ENCODE results near the gene OLFM2. TPM values are rescaled to one million over a fixed set of nuclear protein-coding genes. Genes with fewer than 3 reads are reported as not detected.
"Not testable (repeated sequence)": the region's sequence is repeated elsewhere in the genome, so short reads cannot be mapped to it uniquely, and the experiment has no call there.

OLFM2 gene
- total RNA-seq, 2 donors from 2014 or later, result 33.1 to 58.1 TPM

GRCh38 chr19:9828551-9829063, 107.7 kb downstream of the OLFM2 start:
- TF ChIP-seq CTCF (conservative IDR thresholded peaks at IDR 0.05), result no peak
- no peaks in the 10 kb centered on the region for H3K9me3 Mint-ChIP-seq
- Histone ChIP-seq H3K4me3 (ENCODE audit: low read length) (peak overlapping the region; percentile 93), H3K27ac (ENCODE audit: low read depth, low read length) (no peak overlapping the region), H3K36me3 (ENCODE audit: control insufficient read depth, insufficient read depth, low read length) (peaks cover 26% of the 10 kb centered on the region), H3K27me3 (ENCODE audit: control insufficient read depth, insufficient read depth, low read length, poor library complexity, severe bottlenecking) (no peaks in the 10 kb centered on the region), H3K9ac (ENCODE audit: extremely low read depth, low read length, poor library complexity, severe bottlenecking) (peak overlapping the region; percentile 73), H3K9me3 (ENCODE audit: control insufficient read depth, low read length) (no peaks in the 10 kb centered on the region), H3K4me1 (ENCODE audit: control insufficient read depth, insufficient read depth, low read length) (no peaks in the 10 kb centered on the region)
- peak overlapping the region; percentile 86 for H3K27ac Mint-ChIP-seq
- H3K36me3 Mint-ChIP-seq (ENCODE audit: low read depth), result peaks cover 26% of the 10 kb centered on the region
- DNase-seq, result no peak
- H3K4me3 Mint-ChIP-seq, result peak overlapping the region; percentile 100
- H3K27me3 Mint-ChIP-seq (ENCODE audit: insufficient read depth), result no peaks in the 10 kb centered on the region
- peaks cover 8% of the 10 kb centered on the region for H3K4me1 Mint-ChIP-seq
- WGBS, 2 experiments (ENCODE audit: insufficient coverage in 1 of 2, insufficient read length in 1 of 2), result 30 to 32% methylated on average over 7 to 13 of the region's 13 CpGs

GRCh38 chr19:9827289-9828238, 108.8 kb downstream of the OLFM2 start, which contains the start of gene UBL5:
Gene UBL5, plus strand, starts transcription at chr19:9827918. Its CDS starts 420 bp downstream, at chr19:9828338.
- TF ChIP-seq CTCF (conservative IDR thresholded peaks at IDR 0.05), result no peak
- H3K27me3 ChIP-seq (ENCODE audit: control insufficient read depth, insufficient read depth, low read length, poor library complexity, severe bottlenecking), result no peaks in the 10 kb centered on the region
- H3K4me1 ChIP-seq (ENCODE audit: control insufficient read depth, insufficient read depth, low read length), result no peaks in the 10 kb centered on the region
- H3K9me3 ChIP-seq (ENCODE audit: control insufficient read depth, low read length), result no peaks in the 10 kb centered on the region
- Mint-ChIP-seq H3K4me1 (peaks cover 8% of the 10 kb centered on the region), H3K9me3 (no peaks in the 10 kb centered on the region), H3K27ac (peak within 1 kb of the TSS; percentile 100), H3K4me3 (peak within 1 kb of the TSS; percentile 100), H3K36me3 (ENCODE audit: low read depth) (peaks cover 26% of the 10 kb centered on the region), H3K27me3 (ENCODE audit: insufficient read depth) (no peaks in the 10 kb centered on the region)
- peak within 1 kb of the TSS; percentile 73 for H3K9ac ChIP-seq (ENCODE audit: extremely low read depth, low read length, poor library complexity, severe bottlenecking)
- peaks cover 21% of the 10 kb centered on the region for H3K36me3 ChIP-seq (ENCODE audit: control insufficient read depth, insufficient read depth, low read length)
- peak within 1 kb of the TSS; percentile 93 for H3K4me3 ChIP-seq (ENCODE audit: low read length)
- DNase-seq, result peak; percentile 97
- 0 to 1% methylated on average over 35 to 61 of the region's 62 CpGs for WGBS, 2 experiments (ENCODE audit: insufficient coverage in 1 of 2, insufficient read length in 1 of 2)
- peak within 1 kb of the TSS; percentile 62 for H3K27ac ChIP-seq (ENCODE audit: low read depth, low read length)

GRCh38 chr19:9823816-9824215, 112.5 kb downstream of the OLFM2 start:
- DNase-seq, result no peak
- Histone ChIP-seq H3K27ac (ENCODE audit: low read depth, low read length) (no peak overlapping the region), H3K4me1 (ENCODE audit: control insufficient read depth, insufficient read depth, low read length) (no peaks in the 10 kb centered on the region), H3K36me3 (ENCODE audit: control insufficient read depth, insufficient read depth, low read length) (no peaks in the 10 kb centered on the region), H3K9ac (ENCODE audit: extremely low read depth, low read length, poor library complexity, severe bottlenecking) (no peak overlapping the region), H3K27me3 (ENCODE audit: control insufficient read depth, insufficient read depth, low read length, poor library complexity, severe bottlenecking) (no peaks in the 10 kb centered on the region), H3K4me3 (ENCODE audit: low read length) (no peak overlapping the region), H3K9me3 (ENCODE audit: control insufficient read depth, low read length) (no peaks in the 10 kb centered on the region)
- Mint-ChIP-seq H3K9me3 (no peaks in the 10 kb centered on the region), H3K27me3 (ENCODE audit: insufficient read depth) (no peaks in the 10 kb centered on the region), H3K27ac (no peak overlapping the region), H3K4me1 (peaks cover 9% of the 10 kb centered on the region), H3K36me3 (ENCODE audit: low read depth) (peaks cover 9% of the 10 kb centered on the region), H3K4me3 (no peak overlapping the region)
- TF ChIP-seq CTCF (conservative IDR thresholded peaks at IDR 0.05), result no peak
- WGBS, 2 experiments (ENCODE audit: insufficient coverage in 1 of 2, insufficient read length in 1 of 2), result 93 to 100% methylated on average over 3 to 5 of the region's 5 CpGs

GRCh38 chr19:9820034-9820433, 116.3 kb downstream of the OLFM2 start:
- not testable (repeated sequence) for H3K4me1 ChIP-seq (ENCODE audit: control insufficient read depth, insufficient read depth, low read length); H3K4me1 Mint-ChIP-seq; H3K27me3 ChIP-seq (ENCODE audit: control insufficient read depth, insufficient read depth, low read length, poor library complexity, severe bottlenecking); H3K9ac ChIP-seq (ENCODE audit: extremely low read depth, low read length, poor library complexity, severe bottlenecking); H3K27me3 Mint-ChIP-seq (ENCODE audit: insufficient read depth); DNase-seq; H3K27ac ChIP-seq (ENCODE audit: low read depth, low read length)
- peaks cover 27% of the 10 kb centered on the region for H3K36me3 Mint-ChIP-seq (ENCODE audit: low read depth)
- 93 to 100% methylated on average over 3 to 8 of the region's 8 CpGs for WGBS, 2 experiments (ENCODE audit: insufficient coverage in 1 of 2, insufficient read length in 1 of 2)
- peaks cover 17% of the 10 kb centered on the region for H3K9me3 Mint-ChIP-seq
- Histone ChIP-seq H3K36me3 (ENCODE audit: control insufficient read depth, insufficient read depth, low read length) (peaks cover 13% of the 10 kb centered on the region), H3K9me3 (ENCODE audit: control insufficient read depth, low read length) (peaks cover 15% of the 10 kb centered on the region), H3K4me3 (ENCODE audit: low read length) (peak overlapping the region; percentile 47)
- H3K4me3 Mint-ChIP-seq, result peak overlapping the region; percentile 86
- H3K27ac Mint-ChIP-seq, result peak overlapping the region; percentile 82

All from endodermal cell (in vitro differentiated cells).